ENCODE results near the gene SAMD4A. TPM values are rescaled to one million over a fixed set of nuclear protein-coding genes. Genes with fewer than 3 reads are reported as not detected.

SAMD4A gene
- total RNA-seq, 1 donor from 2014 or later: 92.2 TPM

- peak; percentile 100 for DNase-seq (ENCODE audit: extremely low read depth, low read depth, low spot score)
Observed at GRCh38 chr14:54773171-54774006, 206.5 kb downstream of the SAMD4A start.

- DNase-seq (ENCODE audit: extremely low read depth, low read depth, low spot score): no peak
Observed at GRCh38 chr14:54774824-54775223, 207.9 kb downstream of the SAMD4A start.

- no peak for DNase-seq (ENCODE audit: extremely low read depth, low read depth, low spot score)
Observed at GRCh38 chr14:54775486-54776140, 208.7 kb downstream of the SAMD4A start.

GRCh38 chr14:54776361-54777001 is 209.6 kb downstream of the SAMD4A start:
- no peak for DNase-seq (ENCODE audit: extremely low read depth, low read depth, low spot score)

DNA sequence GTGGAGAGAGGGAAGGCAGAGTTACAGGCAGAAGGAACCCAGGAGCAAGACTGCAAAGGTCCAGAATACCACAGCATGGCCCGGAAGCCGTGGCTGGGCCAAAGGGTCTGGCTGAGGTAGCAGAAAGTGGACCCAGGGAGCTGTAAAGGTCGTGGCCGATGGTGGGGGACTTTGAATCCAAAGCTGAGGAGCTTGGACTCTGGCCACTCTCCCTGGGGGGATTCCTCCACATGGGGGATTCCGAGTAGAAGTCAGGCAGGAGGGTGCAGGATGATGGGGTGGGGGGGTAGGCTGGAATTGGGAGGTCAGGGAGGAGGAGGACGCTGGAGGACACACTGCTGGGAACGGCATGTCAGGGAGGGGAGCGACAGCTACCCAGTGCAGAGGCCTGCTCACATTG is 210.5 kb downstream of the SAMD4A start:
- DNase-seq (ENCODE audit: extremely low read depth, low read depth, low spot score): no peak

- no peak for DNase-seq (ENCODE audit: extremely low read depth, low read depth, low spot score)
Observed at GRCh38 chr14:54778618-54779345, 211.9 kb downstream of the SAMD4A start.

DNA sequence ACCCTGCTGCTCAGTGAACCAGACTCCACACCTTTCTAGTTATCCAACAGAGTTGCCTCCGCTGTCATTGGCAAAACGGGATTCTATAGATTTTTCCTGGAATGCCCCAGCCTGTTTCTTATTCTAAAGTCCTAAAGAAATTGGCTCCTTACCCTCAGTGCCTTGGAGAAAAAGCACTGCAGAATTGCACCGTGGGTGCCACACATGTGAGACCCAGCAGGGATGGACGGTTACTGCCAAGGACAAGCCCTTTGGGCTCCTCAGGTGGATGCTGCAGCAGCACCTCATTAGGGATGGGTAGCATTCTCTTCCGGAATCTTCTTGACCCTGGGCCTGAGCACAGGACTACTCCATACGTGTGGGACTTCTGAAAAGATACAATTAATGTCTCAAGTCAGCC is 214.2 kb downstream of the SAMD4A start:
- no peak for DNase-seq (ENCODE audit: extremely low read depth, low read depth, low spot score)

GRCh38 chr14:54781961-54782750 is 215.2 kb downstream of the SAMD4A start:
- DNase-seq (ENCODE audit: extremely low read depth, low read depth, low spot score): no peak

DNA sequence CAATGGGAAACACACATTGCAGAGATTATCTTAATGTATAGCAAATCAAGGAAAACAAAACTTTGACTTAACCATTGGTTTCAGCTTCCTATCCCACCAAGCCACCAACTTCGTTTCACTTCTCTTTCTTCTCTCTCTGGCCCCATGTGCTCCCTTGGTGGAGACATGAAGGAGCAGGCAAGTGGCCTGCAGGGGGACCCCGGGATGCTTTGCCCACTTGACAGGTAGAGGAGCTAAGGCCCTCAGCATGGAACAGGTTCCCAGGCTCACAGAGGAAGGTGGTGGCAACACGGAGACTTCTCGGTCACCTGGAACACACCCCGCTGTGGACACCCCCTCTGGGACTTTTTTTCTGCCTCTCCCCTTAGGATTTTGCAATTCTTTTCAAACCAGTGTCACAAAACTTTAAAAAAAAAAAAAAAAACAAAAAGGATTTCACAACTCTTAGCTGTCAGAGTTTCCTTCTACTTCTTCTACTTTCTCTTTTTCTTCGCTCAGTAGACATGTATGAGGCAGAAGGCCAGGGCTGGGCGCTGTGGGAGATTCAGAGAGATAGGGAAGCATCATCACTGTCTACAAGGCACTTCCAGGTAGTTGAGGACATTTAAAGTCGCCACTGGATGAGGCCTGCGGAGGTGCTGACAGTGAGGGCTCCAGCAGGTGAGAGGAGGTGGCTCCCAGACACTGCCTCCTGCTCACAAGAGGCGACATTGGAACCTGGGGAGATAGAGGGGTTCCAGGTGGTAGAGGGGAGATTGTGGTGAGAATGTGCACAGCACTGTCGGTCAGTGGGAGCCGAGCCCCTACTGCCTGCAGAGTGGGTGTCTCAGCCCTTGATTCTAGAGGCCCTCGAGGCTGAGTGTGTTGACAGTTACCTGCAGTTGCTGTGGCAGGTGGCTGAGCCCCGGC is 216.1 kb downstream of the SAMD4A start:
- no peak for DNase-seq (ENCODE audit: extremely low read depth, low read depth, low spot score)

- no peak for DNase-seq (ENCODE audit: extremely low read depth, low read depth, low spot score)
Observed at GRCh38 chr14:54783660-54784015, 216.7 kb downstream of the SAMD4A start.

- no peak for DNase-seq (ENCODE audit: extremely low read depth, low read depth, low spot score)
Observed at GRCh38 chr14:54784060-54784459, 217.1 kb downstream of the SAMD4A start.

- no peak for DNase-seq (ENCODE audit: extremely low read depth, low read depth, low spot score)
Observed at GRCh38 chr14:54784657-54785056, 217.7 kb downstream of the SAMD4A start.

DNA sequence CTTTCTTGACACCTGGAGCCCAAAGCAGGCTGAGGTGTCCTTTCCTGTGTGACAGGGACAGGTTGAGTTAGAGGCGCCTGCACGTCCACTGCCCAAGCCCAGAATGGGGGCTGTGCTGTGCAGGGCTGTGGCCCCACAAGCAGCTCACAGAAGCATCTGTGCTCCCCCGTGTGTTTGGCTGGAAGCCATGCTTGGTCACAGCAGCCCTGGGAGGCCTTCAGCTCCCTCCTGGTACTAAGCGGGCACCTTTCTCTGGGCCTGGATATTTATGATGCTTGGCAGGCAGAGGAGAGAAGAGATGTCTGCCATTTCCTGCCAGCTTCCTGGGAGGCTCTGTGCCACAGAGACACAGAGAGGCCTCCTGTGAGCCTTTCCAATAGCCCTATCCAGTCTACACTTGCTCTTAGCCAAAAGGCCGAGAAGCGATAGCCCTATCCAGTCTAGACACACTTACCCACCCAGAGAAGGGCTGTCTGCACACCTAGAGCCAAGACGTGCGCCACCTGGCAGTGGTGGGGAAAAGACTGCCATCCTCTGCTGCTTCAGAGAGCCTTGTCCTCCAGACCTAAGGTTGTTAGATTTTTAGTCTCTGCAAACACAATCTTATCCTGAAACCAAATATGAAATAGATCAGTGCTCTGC is 218.3 kb downstream of the SAMD4A start:
- DNase-seq (ENCODE audit: extremely low read depth, low read depth, low spot score): no peak

GRCh38 chr14:54785778-54786770 is 219.1 kb downstream of the SAMD4A start:
- no peak for DNase-seq (ENCODE audit: extremely low read depth, low read depth, low spot score)

- no peak for DNase-seq (ENCODE audit: extremely low read depth, low read depth, low spot score)
Observed at GRCh38 chr14:54786838-54787237, 219.9 kb downstream of the SAMD4A start.

DNA sequence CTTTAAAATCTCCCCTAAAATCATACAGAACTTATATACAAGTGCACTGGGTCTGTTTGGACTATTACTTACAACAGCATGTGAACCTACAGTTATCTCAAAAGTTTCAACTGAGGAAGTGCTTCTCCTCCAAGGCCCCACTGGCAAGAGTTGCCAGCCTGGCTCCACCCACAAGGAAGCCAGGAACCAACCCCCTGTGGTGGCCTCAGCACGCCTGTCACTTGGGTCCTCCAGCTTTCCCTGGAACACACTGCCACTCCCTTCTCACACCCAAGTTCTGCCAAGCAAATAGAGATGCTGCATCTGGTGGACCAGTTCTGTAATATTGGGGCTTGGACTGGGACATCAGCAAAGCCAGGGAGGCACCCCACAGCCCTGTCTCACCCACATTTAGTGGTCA is 220.3 kb downstream of the SAMD4A start:
- no peak for DNase-seq (ENCODE audit: extremely low read depth, low read depth, low spot score)

- no peak for DNase-seq (ENCODE audit: extremely low read depth, low read depth, low spot score)
Observed at GRCh38 chr14:54788701-54789100, 221.8 kb downstream of the SAMD4A start.

DNA sequence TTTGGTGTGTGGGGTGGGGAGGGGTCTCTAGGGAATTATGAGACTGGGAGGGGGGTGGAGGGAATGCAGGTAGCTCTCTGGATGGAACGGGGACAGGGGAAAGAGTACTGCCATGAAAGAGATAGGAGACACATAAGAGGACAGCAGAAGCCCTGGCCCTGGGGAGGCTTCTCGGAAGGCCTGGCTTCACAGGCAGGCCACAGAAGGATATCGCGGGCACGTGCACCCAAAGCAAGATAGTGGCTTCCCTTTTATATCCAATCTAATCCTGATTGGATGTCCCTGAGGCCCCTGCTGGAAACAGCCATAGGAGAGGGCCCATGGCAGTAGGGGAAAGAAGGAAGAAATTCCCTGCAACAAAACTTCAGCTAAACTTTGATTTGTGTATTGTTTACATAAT is 222.2 kb downstream of the SAMD4A start:
- no peak for DNase-seq (ENCODE audit: extremely low read depth, low read depth, low spot score)

Measured in glomerular endothelial cell (primary cell).